NCI-H2029 treated with DMSO at 0.1 percent for 48 hours (cell line): ENCODE data around the gene GEMIN8.

ENCODE experiments used
- DNase-seq: peaks from one replicate; lab custom pipeline; 2025; lab: John Stamatoyannopoulos, UW

Gene GEMIN8

GRCh38 chrX:14029425-14030173 lies at the start of gene GEMIN8:
Gene GEMIN8, minus strand, starts transcription at chrX:14029892. Its CDS starts 8,414 bp downstream, at chrX:14021478.
- DNase-seq = no peak

GRCh38 chrX:14076639-14077038 lies 46.9 kb upstream of the GEMIN8 start:
- no peak for DNase-seq

- no peak for DNase-seq
These were observed 43.9 kb upstream of the GEMIN8 start for GRCh38 chrX:14073556-14073955.

GRCh38 chrX:14073071-14073470 lies 43.4 kb upstream of the GEMIN8 start:
- no peak for DNase-seq

- DNase-seq = no peak
These were observed 36.1 kb upstream of the GEMIN8 start for GRCh38 chrX:14065800-14066199.

- DNase-seq = no peak
These were observed 35.1 kb upstream of the GEMIN8 start for GRCh38 chrX:14064626-14065432.

- no peak for DNase-seq
These were observed 32.8 kb upstream of the GEMIN8 start for GRCh38 chrX:14062524-14062923.

GRCh38 chrX:14056206-14056605 lies 26.5 kb upstream of the GEMIN8 start:
- DNase-seq = no peak

- no peak for DNase-seq
These were observed 21.7 kb upstream of the GEMIN8 start for GRCh38 chrX:14051416-14051815.

GRCh38 chrX:14050709-14051108 lies 21.0 kb upstream of the GEMIN8 start:
- DNase-seq = no peak

GRCh38 chrX:14043209-14043608 lies 13.5 kb upstream of the GEMIN8 start:
- DNase-seq = no peak

- DNase-seq = no peak
These were observed 9.7 kb upstream of the GEMIN8 start for GRCh38 chrX:14039344-14039743.

- DNase-seq = no peak
These were observed 8.8 kb upstream of the GEMIN8 start for GRCh38 chrX:14038375-14039085.

GRCh38 chrX:14032406-14032805 lies 2.7 kb upstream of the GEMIN8 start:
- no peak for DNase-seq

GRCh38 chrX:14030174-14030530 lies 460 bp upstream of the GEMIN8 start:
- DNase-seq = no peak

GRCh38 chrX:14029039-14029424 lies 660 bp downstream of the GEMIN8 start:
- DNase-seq = no peak

- no peak for DNase-seq
These were observed 1.2 kb downstream of the GEMIN8 start for GRCh38 chrX:14028473-14028872.

GRCh38 chrX:14027511-14028019 lies 2.1 kb downstream of the GEMIN8 start:
- no peak for DNase-seq

- no peak for DNase-seq
These were observed 2.7 kb downstream of the GEMIN8 start for GRCh38 chrX:14027036-14027435.

GRCh38 chrX:14026121-14026520 lies 3.6 kb downstream of the GEMIN8 start:
- no peak for DNase-seq

- DNase-seq = no peak
These were observed 7.7 kb downstream of the GEMIN8 start for GRCh38 chrX:14022019-14022418.

- no peak for DNase-seq
These were observed 12.3 kb downstream of the GEMIN8 start for GRCh38 chrX:14017399-14017798.

- DNase-seq = no peak
These were observed 13.8 kb downstream of the GEMIN8 start for GRCh38 chrX:14015941-14016340.
